ENCODE measurements around the gene ST8SIA5.

DNA sequence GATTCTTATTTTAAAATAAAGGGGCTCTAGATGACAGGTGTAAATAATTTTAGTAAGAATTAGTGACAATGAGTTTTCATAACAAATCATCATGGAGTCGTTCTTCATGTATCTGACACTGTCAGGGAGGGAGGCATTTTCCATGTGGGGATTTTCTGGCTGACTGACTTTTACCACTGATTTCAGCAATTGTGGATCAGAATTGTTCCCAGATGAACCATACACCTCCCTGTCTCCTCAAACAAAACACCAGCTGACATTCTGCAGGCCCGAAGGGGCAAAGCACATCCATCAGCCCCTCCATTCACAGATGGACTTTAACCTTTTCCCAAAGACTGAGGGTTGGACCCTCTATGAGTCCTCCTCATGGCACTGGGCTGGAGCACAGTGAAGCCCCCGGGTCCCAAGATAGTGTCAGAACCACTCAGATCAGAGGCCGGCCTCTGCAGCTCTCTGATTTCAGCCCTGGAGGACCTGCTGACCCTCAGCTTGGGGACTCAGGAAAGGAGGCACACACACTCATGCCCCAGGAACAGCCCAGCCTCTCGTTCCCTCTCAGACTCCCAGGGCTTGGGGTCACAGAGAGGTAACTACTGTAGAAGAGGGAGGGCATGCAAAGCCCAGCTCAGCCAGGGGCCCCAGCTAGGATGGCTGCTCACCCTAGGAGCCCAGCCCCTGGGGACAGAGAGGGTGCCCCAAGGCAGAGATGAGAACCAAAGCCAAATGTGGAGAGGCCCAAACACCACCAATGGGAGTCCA, 56.6 kb downstream of the ST8SIA5 start:
- TF ChIP-seq EGR1 (IDR thresholded peaks at IDR 0.05) (no peak), CREB1 (IDR thresholded peaks at IDR 0.05; ENCODE audit: low read depth) (no peak), TCF12 (IDR thresholded peaks at IDR 0.05; ENCODE audit: low read depth) (no peak), TAF1 (IDR thresholded peaks at IDR 0.05; ENCODE audit: low read depth) (no peak), FOXM1 (IDR thresholded peaks at IDR 0.05; ENCODE audit: borderline replicate concordance, low read depth) (no peak), NFIC (IDR thresholded peaks at IDR 0.05) (no peak), YY1 (IDR thresholded peaks at IDR 0.05; ENCODE audit: low read depth) (no peak), ZBTB7A (IDR thresholded peaks at IDR 0.05; ENCODE audit: low read depth) (no peak), EP300 (IDR thresholded peaks at IDR 0.05; ENCODE audit: borderline replicate concordance) (no peak), RAD21 (IDR thresholded peaks at IDR 0.05; ENCODE audit: low read depth) (no peak), TEAD4 (IDR thresholded peaks at IDR 0.05) (no peak)
- TF ChIP-seq, protein P1, sequence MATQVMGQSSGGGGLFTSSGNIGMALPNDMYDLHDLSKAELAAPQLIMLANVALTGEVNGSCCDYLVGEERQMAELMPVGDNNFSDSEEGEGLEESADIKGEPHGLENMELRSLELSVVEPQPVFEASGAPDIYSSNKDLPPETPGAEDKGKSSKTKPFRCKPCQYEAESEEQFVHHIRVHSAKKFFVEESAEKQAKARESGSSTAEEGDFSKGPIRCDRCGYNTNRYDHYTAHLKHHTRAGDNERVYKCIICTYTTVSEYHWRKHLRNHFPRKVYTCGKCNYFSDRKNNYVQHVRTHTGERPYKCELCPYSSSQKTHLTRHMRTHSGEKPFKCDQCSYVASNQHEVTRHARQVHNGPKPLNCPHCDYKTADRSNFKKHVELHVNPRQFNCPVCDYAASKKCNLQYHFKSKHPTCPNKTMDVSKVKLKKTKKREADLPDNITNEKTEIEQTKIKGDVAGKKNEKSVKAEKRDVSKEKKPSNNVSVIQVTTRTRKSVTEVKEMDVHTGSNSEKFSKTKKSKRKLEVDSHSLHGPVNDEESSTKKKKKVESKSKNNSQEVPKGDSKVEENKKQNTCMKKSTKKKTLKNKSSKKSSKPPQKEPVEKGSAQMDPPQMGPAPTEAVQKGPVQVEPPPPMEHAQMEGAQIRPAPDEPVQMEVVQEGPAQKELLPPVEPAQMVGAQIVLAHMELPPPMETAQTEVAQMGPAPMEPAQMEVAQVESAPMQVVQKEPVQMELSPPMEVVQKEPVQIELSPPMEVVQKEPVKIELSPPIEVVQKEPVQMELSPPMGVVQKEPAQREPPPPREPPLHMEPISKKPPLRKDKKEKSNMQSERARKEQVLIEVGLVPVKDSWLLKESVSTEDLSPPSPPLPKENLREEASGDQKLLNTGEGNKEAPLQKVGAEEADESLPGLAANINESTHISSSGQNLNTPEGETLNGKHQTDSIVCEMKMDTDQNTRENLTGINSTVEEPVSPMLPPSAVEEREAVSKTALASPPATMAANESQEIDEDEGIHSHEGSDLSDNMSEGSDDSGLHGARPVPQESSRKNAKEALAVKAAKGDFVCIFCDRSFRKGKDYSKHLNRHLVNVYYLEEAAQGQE (IDR thresholded peaks at IDR 0.05; ENCODE audit: low read depth) = no peak
- TF ChIP-seq, protein P2, sequence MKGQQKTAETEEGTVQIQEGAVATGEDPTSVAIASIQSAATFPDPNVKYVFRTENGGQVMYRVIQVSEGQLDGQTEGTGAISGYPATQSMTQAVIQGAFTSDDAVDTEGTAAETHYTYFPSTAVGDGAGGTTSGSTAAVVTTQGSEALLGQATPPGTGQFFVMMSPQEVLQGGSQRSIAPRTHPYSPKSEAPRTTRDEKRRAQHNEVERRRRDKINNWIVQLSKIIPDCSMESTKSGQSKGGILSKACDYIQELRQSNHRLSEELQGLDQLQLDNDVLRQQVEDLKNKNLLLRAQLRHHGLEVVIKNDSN (IDR thresholded peaks at IDR 0.05) = no peak
- TF ChIP-seq, protein P3, sequence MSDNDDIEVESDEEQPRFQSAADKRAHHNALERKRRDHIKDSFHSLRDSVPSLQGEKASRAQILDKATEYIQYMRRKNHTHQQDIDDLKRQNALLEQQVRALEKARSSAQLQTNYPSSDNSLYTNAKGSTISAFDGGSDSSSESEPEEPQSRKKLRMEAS (IDR thresholded peaks at IDR 0.05) = no peak
